Kidney (tissue), 14 donors: Measurements from ENCODE around the gene MAN1A2. TPM values are rescaled to one million over a fixed set of nuclear protein-coding genes. Genes with fewer than 3 reads are reported as not detected.

ENCODE experiments used
- DNase-seq, 5 donors: peaks; one replicate each; pipeline ENCODE4 v3.0.0-alpha.2; 2013 to 2020
- FAIRE-seq: peaks from 2 replicates; lab custom pipeline; 2012; peaks lifted over from hg19 to GRCh38; lab: Jason Lieb, UNC
- H3K27ac ChIP-seq, 2 donors: one replicate each; pipeline ENCODE4 v1.7.0; 2013; ENCODE audit warnings: low read depth in 2 of 2, low read length in 2 of 2, inconsistent platforms in 1 of 2
- H3K27me3 ChIP-seq: one replicate; pipeline ENCODE4 v1.7.1; 2013; ENCODE audit warnings: low read length, inconsistent platforms; ENCODE audit not compliant: control insufficient read depth, insufficient read depth
- H3K36me3 ChIP-seq, 3 donors: one replicate each; pipeline versions ENCODE4 v1.7.0 to v1.7.1; 2013; ENCODE audit warnings: low read length in 3 of 3, control low read depth in 1 of 3, inconsistent platforms in 1 of 3; ENCODE audit not compliant: insufficient read depth in 3 of 3, control insufficient read depth in 2 of 3
- H3K4me1 ChIP-seq, 3 donors: one replicate each; pipeline versions ENCODE4 v1.7.0 to v1.7.1; 2013; ENCODE audit warnings: low read length in 3 of 3, inconsistent platforms in 1 of 3, low read depth in 1 of 3; ENCODE audit not compliant: control insufficient read depth in 2 of 3, insufficient read depth in 2 of 3
- H3K4me3 ChIP-seq, 3 donors: one replicate each; pipeline versions ENCODE4 v1.7.0 to v1.8.1; 2013; ENCODE audit warnings: low read length in 3 of 3, control low read depth in 1 of 3, inconsistent platforms in 1 of 3
- H3K9ac ChIP-seq, 3 donors: one replicate each; pipeline versions ENCODE4 v1.7.0 to v1.7.1; 2013; ENCODE audit warnings: low read length in 3 of 3, control low read depth in 1 of 3, inconsistent platforms in 1 of 3
- H3K9me3 ChIP-seq, 3 donors: one replicate each; pipeline versions ENCODE4 v1.7.0 to v1.7.1; 2013; ENCODE audit warnings: low read length in 3 of 3, control low read depth in 1 of 3, inconsistent platforms in 1 of 3; ENCODE audit not compliant: control insufficient read depth in 2 of 3, insufficient read depth in 1 of 3
- CTCF ChIP-seq: IDR thresholded peaks from 3 replicates; pipeline ENCODE4 v1.5.1; 2012; ENCODE audit warnings: mild to moderate bottlenecking, moderate library complexity, borderline replicate concordance; ENCODE audit not compliant: insufficient read depth; ENCODE audit errors: extremely low read depth
- intact Hi-C: fragments of 100-400 bp; cut with DNase I; formaldehyde crosslinking; loops from one replicate; pipeline ENCODE4 v1.11.1; 2022
- polyA plus RNA-seq: library from polyadenylated mRNA; stranded (reverse); fragments of 350-450 nt; fragmentation: Illumina TruSeq; extraction: RNeasy Lipid Tissue Mini Kit (QIAGEN cat#74804); gene quantifications from one replicate; pipeline ENCODE4 v1.2.3, GENCODE V29; 2014; ENCODE audit warnings: low read depth, low replicate concordance; ENCODE audit not compliant: insufficient read depth
- total RNA-seq: library from RNA; stranded (reverse); fragmentation: NEBNext Ultra II Directional; extraction: Animal tissue kit (Norgen Biotek cat#: 25700); gene quantifications from one replicate; pipeline ENCODE4 v1.2.1, GENCODE V29; 2021
- donor health status: control.
- donor health status: control.
- donor health status: control.
- donor health status: control.
- donor health status: control.
- donor health status: DM: yes; HTN: yes; CAD: no.
- donor health status: Normal renal cell carcinoma (clear cell type).

MAN1A2 gene
- total and polyA plus RNA-seq, 2 donors from 2014 or later: 8.0 to 54.4 TPM

- Histone ChIP-seq H3K27ac (no peak overlapping the region), H3K4me1 (no peaks in the 10 kb centered on the region), H3K36me3 (peaks cover 0 to 8% (median 0%) of the 10 kb centered on the region in 3 donors), H3K27me3 (no peaks in the 10 kb centered on the region), H3K9me3 (no peaks in the 10 kb centered on the region), H3K4me3 (no peak overlapping the region), H3K9ac (no peak overlapping the region)
- TF ChIP-seq CTCF: no peak
- FAIRE-seq: no peak
- intact Hi-C loops: no loop called here
- no peak for DNase-seq
Observed at GRCh38 chr1:117479086-117479485, 111.8 kb downstream of the MAN1A2 start.

GRCh38 chr1:117481410-117481809 is 114.2 kb downstream of the MAN1A2 start:
- Histone ChIP-seq H3K9me3 (no peaks in the 10 kb centered on the region), H3K27me3 (no peaks in the 10 kb centered on the region), H3K9ac (no peak overlapping the region), H3K4me1 (no peaks in the 10 kb centered on the region), H3K36me3 (peaks cover 0 to 8% (median 0%) of the 10 kb centered on the region in 3 donors), H3K27ac (no peak overlapping the region), H3K4me3 (no peak overlapping the region)
- FAIRE-seq: no peak
- intact Hi-C loops: no loop called here
- TF ChIP-seq CTCF: no peak
- DNase-seq: no peak

- Histone ChIP-seq H3K27me3 (no peaks in the 10 kb centered on the region), H3K9ac (no peak overlapping the region), H3K27ac (no peak overlapping the region), H3K4me1 (no peaks in the 10 kb centered on the region), H3K9me3 (no peaks in the 10 kb centered on the region), H3K4me3 (no peak overlapping the region), H3K36me3 (peaks cover 0 to 3% (median 0%) of the 10 kb centered on the region in 3 donors)
- FAIRE-seq (no peak), DNase-seq (peak in 3 of 5 donors; percentile 23 to 54 (median 51))
- intact Hi-C loops: no loop called here
- no peak for TF ChIP-seq CTCF
Observed at GRCh38 chr1:117493906-117494305, 126.7 kb downstream of the MAN1A2 start.

- no peak for DNase-seq
- Histone ChIP-seq H3K27me3 (no peaks in the 10 kb centered on the region), H3K4me3 (no peak overlapping the region), H3K4me1 (no peaks in the 10 kb centered on the region), H3K27ac (no peak overlapping the region), H3K36me3 (peaks cover 0 to 3% (median 3%) of the 10 kb centered on the region in 3 donors), H3K9ac (no peak overlapping the region), H3K9me3 (no peaks in the 10 kb centered on the region)
- FAIRE-seq: no peak
- intact Hi-C loops: no loop called here
- no peak for TF ChIP-seq CTCF
Observed at GRCh38 chr1:117495068-117495467, 127.8 kb downstream of the MAN1A2 start.
